Hypothalamus (tissue), 51 donors: Measurements from ENCODE around the gene EPHA2.

Source experiments
- DNase-seq, 51 donors: peaks; one replicate each; lab custom pipeline; 2025; lab: John Stamatoyannopoulos, UW

EPHA2 gene

DNA sequence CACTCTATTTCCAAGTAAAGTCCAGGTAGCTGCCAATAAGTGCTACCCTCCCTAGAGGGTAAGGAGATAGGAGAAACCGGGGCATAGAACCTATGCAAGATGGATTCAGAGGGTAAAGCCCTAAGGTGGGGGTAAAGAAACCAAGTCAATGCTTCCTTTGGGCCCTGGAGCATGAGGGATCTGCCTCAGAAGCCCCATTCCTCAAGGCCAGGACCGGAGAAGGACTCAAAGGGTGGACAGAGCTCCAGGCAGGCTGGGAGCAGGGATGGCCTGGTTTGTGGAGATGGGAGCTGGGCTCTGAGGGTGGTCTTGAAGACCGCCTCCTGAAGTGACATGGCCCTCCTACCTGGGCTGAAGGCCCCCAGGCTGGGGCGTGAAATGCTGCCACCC lies 3.9 kb downstream of the EPHA2 start:
- DNase-seq = no peak

DNA sequence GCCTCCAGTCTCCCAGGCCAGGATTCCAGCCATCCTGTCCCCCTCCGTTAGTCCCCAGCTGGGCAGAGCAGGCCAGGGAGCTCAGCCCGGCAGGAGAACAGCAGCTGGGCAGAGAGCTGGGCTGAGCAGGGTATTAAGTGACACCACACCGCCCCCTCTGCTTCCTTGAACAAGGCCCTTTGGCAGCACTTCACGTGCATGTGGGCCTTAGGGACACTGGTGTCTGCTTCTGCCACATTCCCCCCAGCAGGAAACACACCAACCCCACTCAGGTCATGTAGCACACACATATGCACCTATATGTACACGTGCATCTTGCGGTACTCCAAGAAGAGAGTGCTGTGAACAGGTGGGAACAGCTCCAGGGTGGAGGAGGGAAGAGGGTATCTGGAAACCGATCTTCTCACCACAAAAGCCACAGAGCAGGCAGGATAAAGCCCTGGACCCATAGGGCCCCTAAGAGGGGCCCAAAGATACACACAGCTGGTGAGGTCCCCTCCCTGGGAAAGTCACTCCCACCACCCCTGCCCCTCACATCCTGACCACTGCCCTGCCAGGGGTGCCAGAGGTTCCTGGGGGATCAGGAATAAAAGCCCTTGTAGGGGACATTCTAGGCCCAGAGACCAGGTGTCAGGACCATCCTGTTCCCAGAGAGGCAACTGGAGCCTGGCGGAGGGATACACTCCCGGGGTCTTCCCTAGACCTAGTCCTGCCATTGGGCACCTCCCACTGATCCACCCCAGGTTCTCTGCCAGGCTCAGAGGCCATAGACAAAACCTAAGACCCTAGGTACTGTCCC lies 4.5 kb downstream of the EPHA2 start:
- DNase-seq = no peak

DNA sequence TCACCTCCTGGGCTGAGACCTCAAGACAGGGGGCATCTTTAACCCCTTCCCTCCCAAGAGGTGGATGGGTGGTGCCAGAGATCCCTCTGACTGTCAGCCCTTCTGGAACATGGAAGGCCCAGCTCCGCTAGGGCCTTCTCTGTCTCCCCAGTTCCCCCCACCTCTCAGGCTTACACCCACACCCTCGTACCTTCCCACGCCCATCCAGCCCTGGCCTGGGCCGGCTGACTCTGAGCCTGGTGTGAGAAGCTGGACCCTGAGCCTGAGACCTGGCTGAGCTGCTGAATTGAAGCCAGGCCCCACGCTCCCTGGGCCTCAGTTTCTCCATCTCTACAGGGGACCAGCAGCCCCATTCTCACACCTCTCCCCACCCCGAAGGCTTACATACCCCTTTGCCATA lies 5.4 kb downstream of the EPHA2 start:
- DNase-seq = no peak

DNA sequence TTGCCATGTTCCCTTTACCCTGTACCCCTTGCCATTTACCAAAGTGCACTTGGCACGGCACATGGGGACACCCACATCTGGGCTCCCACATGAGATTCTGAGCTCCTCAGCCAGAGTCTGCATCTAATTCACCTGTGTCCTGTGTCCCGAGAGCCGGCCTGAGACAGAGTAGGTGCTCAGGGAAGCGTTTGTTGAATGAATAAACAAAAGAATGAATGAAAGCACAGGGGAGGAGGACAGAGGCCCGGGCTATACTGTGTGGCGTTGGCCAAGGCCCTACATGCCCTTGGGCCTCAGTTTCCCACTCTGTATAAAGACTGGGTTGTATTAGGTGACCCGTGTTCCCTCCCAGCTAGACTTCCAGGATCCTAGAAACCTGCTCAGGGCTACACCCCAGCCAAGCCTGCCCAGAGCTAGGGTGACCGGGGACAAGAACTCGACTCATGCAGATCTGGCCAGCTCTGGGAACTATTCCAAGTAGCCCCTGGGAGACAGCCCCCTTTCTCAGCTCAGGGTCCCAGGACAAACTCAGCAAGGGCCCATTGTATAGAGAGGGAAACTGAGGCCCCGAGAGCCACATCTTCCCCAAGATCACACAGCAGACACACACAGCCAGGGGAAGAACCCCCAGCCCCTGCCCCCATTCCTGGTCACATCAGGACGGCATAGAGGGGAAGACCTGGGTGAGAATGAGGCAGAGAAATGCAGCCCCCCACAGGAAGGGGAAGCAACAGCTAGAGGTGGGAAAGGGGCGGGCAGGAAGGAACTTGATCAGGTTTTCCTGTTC lies 6.0 kb downstream of the EPHA2 start:
- no peak for DNase-seq

DNA sequence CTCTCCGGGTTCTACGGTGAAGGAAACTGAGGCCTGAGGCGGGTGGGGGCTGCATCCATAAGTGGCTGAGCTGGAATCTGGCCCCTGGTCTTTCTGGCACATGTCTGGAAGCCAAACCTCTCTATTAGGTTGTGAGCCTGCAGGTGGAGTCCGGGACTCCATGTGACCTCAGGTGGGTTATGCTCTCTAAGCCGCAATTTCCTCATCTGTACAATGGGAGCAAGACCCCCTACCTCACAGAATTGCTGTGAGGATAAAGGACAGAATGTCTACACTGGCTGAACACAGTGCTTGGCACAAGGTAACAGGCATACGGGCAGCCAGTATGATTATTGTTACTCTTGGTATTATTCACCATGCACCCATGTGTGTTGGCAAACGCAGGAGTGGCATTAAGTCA lies 6.7 kb downstream of the EPHA2 start:
- DNase-seq = no peak

DNA sequence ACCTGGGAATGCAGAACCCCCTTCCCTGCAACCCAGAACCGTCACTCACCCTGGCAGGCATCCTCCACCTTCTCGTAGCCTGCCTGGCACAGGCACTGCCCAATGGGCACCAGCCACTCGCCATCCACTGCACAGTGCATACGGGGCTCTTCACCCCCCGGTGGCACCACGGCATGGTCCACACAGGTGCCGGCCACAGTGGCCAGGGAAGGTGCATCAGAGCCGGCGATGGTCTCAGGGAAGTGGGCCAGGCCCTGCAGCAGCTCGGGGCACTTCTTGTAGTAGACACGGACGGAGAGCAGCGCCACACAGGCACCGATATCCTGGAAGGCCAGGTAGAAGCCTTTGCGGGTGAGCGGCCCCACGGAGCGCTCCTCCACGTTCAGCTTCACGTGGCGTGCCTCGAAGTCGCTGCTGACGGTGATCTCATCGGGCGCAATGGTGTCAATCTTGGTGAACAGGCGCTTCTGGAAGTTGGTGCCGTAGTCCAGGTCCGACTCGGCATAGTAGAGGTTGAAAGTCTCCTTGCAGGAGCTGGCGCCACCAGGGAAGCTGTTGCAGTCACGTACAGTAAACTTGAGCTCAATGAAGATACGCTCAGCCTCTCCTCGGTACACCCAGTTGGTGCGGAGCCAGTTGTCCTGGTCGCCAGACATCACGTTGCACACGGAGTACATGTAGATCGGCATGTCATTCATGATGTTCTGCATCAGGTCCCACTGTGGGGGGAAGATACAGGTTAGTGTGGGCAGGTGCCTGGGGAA lies 7.4 kb downstream of the EPHA2 start:
- no peak for DNase-seq

DNA sequence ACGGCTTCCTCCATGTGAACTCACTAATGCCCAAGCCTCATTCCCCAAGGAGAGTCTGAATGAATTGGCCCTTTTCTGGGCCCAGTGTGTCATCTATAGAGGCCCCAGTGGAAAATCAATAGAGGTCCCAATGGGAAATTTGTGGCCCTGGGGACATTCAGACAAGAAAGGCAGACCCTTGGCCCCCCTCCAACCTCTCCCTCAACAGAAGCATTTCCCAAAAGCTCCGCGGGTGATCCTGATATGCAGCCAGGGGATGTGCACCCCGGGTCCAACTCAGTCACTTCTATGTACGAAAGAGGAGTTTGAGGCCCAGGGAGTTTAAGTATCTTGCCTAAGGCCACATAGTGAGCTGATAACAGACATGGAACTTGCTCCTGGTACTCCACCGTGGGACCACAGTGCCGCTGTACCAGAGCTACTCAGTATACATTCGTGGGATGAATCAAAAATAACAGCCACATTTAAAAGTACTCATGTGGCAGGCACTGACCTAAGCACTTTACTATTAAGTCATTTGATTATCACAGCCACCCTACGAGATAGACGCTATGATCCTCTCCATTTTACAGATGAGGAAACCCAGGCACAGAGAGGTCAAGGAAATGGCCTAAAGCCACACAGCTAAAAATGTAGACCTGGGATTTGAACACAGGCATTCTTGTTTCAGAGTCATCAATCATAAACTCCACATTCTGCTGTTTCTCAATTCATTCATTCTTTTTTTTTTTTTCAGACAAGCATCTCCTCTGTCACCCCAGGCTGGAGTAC lies 8.5 kb downstream of the EPHA2 start:
- no peak for DNase-seq

DNA sequence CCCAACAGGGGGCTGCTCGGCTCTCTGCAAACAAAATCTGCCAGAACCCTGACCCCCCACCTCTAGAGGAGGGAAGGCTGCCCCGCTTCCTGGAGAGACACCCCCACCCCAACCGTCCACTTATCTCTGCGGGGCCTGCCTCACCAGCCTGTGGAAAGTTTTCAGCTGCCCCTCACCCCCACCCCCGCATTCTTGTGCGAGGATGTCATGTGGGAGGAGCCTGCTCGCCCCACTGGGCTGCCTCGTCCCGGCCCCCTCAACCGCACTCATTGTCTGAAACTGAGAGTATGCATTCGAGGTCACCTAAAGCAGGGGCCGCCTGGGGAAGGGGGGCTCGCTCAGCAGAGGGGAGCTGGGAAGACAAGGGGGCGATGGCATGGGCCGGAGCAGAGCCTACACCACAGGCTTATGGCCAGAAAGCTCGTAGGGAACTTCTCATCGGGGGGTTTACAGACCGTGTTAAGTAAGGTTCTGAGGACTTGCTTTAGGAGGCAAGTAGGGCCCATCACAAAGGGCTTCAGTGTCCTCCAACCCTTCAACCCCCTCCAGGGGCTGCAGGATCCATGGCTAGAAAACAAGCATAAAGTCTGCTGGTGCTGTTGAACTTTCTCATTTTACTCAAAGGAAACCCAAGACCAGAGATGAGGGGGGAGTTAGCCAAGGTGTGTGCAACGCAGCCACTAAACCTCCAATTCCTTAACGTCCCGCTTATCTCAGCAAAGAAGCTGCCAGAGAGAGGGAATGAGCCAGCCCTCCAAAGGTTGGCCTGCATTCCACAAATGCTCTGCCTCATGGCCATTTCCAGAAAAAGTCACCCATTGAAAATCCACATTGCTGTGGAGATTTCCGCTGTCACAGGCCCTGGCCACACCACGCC lies 9.4 kb downstream of the EPHA2 start:
- DNase-seq = peak in 2 of 51 donors; percentile 19 to 39

DNA sequence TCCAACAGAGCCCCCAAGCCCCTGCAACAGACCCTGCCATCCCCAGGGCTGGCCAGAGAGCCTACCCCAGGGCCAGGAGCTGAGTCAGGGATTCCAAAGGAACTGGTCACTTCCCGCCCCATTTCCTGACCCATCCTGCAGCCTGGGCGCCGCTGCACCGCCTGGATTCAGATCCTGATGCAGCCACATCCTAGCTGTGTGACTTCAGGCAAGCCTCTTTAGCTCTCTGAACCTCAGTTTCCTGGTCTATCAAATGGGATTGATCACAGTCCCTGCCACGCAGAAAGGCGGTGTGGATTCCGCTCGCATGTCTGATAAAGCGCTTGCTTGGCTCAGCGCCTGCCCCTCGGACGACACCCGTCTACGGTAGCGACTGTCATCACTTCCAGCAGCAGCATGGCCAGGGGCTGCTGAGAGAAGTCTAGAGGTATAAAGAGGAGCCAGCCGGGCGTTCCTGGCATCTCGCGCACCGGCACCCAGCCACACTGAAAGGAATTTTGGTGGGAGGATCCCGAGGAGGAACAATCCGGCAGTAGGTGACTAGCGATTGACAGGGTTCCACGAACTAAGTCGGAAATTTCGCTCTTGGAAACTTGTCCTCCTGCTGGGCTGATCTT lies 10.1 kb downstream of the EPHA2 start:
- no peak for DNase-seq

DNA sequence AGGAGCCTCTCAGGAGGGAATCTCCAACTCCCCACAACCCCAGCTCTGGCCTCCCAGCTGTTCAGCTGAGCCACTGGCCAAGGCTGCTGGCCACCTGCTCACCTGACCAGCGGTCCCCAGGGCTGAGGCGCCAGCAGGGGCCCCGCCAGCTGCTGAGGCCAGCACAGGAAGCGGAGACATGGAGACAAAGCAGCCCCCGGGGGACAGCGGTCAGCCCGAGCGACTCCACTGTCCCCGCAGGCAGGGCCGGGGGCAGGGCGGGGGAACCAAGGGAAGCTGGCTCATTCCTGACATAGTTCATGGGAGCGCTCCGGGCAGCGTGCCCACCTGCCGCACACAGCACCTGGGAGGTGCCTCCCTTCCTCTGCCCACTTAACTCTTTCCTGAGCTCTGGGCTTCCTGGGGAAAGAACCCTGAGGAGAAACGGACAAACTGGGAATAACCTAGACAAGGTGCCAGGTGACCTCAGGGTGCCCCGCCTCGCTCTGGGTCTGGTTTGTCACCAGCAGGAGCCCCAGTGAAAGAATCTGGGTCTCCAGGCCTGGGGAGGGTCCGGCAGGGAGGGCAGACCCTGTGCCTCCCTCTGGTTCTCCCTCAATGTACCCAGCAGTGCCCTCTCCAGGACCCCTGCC lies 10.7 kb downstream of the EPHA2 start:
- DNase-seq = no peak

DNA sequence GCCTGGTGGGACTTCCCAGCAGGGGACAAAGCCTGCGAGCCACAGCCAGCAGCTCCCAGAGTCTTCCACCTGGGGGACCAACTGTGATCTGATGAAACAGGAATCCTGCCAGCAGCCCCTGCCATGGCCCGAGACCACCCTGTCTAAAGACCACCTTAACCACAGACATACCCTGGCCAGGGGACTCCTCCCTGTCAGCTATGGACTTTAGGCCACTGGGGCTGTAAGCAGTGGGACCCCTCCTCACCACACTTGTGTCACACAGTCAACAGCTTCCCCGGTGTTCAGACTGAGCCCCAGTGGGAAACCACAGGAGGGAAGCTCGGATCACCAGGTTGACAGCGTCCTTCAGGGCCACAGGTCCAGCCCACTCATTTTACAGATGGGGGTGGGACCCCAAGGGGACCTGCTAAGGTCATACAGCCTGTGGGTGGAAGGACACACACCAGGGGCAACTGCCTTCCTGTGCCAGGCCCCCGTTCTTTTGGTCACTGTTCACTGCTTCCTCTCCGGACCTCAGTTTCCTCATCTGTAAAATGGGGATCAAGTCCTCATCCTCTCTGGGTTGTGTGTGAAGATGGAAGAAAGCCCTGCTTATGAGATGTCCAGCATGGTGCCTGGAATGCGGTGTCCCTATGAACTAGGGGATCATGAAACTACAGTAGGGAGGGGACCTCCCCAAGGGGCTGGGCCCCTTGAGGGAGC lies 11.4 kb downstream of the EPHA2 start:
- no peak for DNase-seq

DNA sequence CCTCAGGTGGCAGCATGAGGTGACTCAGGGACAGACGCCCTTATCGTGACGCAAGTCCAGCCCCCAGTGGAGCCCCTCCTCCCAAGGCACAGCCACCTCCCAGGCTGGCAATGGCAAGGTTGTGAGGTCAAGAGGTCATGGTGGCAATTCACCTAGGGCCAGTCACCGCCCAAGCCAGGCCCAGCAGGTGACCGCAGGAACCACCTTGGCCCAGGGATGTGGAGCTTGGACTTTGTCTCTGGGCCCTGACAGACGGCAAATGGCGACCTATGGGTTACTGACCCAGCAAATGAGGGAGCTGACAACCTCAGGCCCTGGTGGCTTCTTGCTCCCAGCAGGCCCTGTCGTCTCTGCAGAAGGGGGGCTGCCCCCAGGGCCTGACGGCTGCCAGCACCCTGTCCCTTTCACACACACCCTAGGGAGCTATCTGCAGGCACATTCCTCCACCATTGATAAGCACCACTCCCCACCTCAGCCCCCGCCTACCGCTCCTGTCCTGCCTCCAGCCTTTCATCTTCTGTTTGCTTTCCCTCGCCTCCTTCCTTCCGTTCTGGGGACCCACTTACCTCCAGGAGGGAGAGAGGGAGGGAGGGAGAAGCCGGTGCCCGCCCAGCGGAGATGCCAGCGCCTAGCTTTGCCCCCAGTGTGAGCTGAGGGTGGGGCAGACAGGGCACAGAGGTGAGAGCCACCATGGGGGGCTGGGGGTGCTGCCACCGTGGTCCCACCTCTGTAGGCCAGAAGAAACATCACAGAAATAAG lies 12.1 kb downstream of the EPHA2 start:
- DNase-seq = no peak

DNA sequence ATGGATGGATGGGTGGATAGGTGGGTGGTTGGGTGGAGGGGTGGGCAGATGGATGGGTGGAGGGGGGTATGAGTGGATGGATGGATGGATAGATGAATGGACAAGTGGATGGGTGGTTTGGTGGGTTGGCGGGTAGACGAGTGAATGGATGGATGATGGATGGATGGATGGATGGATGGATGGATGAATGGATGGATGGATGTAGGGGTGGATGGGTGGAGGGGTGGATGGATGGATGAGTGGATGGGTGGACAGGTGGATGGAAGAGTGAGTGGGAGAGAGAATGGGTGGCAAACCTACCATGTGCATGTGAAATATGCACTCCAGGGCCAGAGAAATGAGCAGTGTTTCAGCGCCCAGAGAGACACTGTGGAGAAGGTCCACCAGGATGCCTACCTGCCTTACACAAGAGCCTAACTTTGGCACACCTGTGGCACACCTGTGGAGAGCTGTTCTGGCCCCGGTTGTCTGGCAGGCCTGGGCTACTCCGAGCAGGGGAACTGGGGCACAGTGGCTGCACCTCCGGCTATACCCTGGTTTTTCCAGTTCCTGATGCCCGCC lies 12.8 kb downstream of the EPHA2 start:
- DNase-seq = no peak

DNA sequence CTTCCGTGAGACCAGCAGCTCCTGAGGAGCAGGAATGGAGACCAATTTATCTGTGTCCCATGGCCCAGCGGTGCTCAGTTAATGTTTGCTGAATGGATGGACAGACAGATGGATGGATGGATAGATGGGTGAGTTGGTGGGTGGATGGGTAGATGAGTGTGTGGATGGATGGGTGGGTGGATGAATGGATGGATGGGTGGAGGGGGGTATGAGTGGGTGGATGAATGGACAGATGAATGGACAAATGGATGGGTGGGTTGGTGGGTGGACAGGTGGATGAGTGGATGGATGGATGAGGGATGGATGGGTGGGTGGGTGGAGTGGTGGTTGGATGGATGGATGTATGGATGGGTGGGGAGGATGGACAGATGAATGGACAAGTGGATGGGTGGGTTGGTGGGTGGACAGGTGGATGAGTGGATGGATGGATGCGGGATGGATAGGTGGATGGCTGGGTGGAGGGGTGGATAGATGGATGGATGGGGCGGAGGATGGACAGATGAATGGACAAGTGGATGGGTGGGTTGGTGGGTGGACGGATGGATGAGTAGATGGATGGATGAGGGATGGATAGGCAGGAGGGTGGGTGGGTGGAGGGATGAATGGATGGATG lies 13.4 kb downstream of the EPHA2 start:
- DNase-seq = no peak

DNA sequence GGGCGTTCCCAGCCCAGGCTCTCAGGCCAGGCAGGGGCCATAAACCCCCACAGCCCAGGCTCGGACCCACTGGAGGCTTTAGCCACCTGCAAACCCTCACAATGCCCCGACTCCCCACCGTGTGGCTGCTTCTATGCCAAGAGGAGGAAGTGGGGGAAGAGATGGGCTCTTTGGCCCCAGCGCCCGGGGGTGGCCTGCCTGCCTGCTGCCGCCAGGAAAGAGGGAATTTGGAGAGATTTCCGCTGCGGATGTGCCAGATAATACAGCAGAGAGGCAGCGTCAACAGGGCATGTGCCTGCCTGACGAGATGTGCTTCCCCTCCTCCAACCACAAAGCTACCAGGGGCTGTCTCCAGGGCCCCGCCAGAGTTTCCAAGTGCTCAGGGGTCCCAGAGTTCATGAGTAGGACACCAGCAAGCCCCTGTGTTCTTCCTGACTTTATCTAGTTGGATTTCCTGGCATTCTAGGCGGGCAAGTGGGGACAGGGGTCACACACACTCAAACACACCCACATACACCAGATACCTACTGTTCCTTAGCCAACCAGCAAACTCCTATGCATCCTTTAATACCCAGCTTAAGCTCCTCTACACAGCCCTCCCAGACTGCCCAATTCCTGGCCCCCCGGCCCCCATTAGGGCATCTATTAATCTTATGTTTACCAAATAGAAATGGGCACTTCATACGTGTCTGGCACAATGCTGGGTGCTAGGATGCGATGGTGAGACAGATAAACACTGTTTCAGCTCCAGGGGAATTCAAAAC lies 14.1 kb downstream of the EPHA2 start:
- DNase-seq = no peak

DNA sequence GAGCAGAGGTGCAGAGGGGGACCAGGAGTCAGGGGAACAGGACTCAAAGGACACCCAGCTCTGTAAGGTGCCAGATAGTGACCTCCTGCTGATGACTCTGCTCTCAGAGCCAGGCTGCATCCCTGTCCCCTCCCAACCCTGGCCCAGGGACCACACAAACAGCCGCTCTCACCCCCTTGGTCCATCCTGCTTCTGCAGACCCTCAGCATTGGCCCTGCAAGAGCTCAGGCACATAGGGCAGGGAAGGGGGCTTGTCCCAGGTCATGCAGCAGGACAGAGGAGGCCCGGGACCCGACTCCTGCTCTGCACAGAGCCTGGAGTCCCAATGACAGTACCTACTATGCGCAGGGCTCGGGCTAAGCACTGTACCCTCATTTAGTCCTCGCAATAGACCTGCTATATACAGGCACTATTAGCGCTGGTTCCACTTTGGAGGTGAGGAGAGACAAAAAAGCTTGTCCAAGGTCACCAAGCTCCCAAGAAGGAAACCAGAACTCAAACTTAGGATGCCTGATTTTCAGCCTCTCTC lies 15.7 kb downstream of the EPHA2 start:
- DNase-seq = no peak
